CD4-positive, alpha-beta T cell treated with Interleukin-21 for 1 hour (primary cell): Measurements from ENCODE around the gene SIRT5.

ENCODE experiments used
- DNase-seq: peaks from one replicate; pipeline ENCODE4 v3.0.0-alpha.2; 2020

The SIRT5 gene

GRCh38 chr6:13554929-13555333, 19.5 kb upstream of the SIRT5 start:
- DNase-seq = no peak

DNA sequence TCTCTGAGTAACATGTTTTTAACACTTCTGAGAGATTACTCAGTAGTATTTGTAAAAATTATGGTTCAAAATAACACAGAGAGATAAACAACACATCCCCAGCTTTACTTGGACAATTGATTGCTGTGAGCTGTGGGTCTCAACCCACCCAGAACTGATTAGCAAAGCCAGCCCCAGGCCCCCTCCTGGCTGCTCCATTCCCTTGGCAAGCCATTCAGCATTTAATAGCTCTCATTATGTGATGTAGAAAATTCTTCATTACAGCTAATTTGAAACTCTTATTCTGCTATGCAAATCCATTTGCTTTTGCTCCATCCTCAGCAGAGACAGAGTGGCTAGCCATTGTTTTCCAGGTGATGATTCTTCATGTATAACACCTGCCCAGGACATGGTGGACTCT, 16.6 kb upstream of the SIRT5 start:
- no peak for DNase-seq

DNA sequence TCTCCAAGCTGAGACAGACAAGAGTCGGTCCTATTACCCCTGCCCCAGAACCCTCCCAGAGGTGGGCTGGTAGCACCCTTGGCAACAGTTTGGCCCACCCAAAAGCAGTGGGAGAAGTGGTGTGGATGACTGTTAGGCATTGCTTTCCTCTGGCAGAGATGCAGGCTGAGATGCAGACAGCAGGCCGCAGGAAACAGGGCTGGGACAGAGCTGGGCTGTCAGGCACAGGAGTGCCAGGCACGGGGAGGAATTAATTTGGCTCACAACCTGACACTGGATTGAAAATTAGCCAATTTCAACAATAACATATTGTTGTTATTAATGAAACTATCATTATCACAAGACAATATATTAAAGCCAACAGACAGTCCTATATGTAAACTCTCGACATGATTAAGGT, 15.7 kb upstream of the SIRT5 start:
- DNase-seq = no peak

DNA sequence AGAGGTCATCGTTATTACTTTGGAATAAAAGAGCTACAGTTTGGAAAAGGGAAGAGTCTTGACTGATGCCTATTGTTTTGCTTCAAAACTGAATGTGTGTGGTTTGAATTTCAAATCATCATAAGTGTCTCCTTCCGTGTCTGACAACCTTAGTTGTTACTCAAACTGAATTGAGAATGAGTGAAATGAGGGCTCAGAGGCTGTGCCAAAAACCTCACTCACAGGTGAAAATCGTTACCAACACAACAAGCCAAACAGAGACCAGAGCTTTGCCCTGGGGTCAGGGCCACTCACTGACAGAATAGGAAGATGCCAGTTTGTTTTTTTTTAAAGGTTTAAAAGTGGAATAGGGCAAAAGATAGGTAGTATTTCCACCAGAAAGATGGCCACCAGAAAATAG, 15.2 kb upstream of the SIRT5 start:
- no peak for DNase-seq

GRCh38 chr6:13559968-13560650, 14.3 kb upstream of the SIRT5 start:
- no peak for DNase-seq

GRCh38 chr6:13560651-13561044, 13.8 kb upstream of the SIRT5 start:
- no peak for DNase-seq

DNA sequence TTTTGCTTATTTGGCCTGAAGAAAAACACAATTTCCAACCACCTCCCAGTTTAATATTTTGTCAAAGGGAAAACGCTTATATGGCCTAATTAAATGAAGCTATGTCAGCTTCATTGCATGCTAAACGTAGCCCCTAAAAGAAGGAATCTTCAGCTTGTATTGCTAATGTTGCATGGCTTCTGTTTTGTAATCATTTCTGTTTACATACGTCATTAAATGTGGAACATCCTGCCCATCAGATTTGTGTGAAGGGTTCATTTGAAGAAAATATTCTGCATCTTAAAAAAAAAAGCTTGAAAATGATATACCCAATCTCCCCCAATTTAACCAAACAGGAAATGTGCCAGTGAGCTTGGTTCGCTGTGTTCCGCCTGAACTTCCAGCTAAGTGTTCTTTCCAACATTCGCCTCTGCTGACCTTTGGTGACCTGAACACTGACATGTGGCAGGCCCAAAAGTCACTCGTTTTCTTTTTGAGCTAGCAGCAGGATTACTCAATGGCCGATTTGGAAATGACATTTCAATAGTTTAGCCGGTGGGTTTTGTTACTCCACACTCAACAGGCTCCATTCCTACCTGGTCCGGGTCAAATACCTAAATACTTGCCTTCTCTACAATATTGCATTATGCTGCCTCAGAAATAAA, 12.7 kb upstream of the SIRT5 start:
- no peak for DNase-seq

DNA sequence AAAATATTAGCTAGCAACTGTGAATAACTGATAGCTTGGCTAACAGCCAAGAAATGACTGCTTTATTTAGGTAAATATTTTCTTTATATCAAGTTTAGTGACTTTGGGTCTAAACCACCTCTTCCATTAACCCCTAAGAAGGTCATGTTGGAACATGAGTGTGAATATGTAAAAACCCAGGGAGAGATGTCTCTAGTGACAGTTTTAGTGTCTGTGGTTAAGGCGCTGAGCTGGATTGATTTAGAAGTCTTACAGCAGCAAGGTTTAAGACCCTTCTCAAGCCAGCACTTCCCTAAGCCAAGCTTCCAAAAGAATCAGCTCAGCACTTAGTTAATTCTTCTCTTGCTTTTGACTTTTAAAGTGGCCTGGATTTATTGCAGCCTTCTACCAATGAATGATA, 11.4 kb upstream of the SIRT5 start:
- no peak for DNase-seq

DNA sequence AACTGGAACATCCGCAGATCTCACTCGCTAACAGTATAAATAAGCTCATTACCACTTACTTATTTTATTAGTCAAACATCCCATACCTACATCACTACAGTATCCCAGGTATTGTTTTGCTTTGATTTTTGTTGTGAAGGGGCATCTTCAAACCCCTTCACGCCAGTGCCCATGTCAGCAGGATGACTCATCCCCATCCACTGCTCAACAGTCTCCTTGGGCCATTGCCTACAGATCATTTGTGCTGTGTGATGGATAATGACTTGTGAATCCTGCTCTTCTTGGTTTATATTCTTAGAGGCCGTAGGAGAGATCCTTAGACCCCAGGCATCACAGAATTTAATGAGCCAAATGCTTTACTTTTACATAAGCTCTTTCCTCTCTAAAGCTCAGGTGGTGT, 8.5 kb upstream of the SIRT5 start:
- no peak for DNase-seq

DNA sequence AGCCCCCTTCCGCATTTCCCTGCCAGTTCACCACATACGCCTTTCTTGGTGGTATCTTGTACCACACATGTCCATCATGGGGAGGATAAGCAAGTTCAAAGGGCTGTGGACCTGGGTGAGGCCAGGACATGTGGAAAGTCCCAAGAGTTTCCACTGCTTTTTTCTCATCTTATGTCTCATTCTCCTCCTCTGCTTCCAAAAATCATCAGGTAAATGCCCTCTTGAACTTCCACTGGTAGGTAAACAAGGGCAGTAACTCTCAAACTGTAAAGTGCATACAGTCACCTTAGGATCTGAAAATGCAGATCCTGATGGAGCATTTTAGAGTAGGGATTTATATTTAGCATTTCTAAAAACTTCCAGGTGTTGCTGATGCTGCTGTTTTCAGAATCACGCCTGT, 7.9 kb upstream of the SIRT5 start:
- no peak for DNase-seq

DNA sequence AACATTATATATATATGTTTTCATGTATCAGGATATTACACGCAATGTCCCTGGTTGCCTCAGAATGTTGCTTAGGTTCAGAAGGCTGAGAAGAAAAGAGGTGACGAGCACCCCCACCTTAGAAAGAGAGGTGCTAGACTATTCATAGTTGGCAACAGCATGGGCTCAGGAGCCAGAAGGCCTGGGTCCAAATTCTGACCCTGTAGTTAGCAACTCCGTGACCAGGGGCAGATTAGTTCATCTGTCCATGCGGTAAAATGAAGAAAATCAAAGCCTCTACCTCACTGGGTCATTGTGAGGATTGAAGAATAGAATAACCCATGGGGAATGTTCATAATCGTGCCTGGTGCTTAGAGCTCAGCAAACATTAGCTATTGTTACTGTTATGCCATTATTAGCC, 5.4 kb upstream of the SIRT5 start:
- no peak for DNase-seq

- DNase-seq = no peak
Measured at GRCh38 chr6:13572240-13572639, 2.2 kb upstream of the SIRT5 start.

DNA sequence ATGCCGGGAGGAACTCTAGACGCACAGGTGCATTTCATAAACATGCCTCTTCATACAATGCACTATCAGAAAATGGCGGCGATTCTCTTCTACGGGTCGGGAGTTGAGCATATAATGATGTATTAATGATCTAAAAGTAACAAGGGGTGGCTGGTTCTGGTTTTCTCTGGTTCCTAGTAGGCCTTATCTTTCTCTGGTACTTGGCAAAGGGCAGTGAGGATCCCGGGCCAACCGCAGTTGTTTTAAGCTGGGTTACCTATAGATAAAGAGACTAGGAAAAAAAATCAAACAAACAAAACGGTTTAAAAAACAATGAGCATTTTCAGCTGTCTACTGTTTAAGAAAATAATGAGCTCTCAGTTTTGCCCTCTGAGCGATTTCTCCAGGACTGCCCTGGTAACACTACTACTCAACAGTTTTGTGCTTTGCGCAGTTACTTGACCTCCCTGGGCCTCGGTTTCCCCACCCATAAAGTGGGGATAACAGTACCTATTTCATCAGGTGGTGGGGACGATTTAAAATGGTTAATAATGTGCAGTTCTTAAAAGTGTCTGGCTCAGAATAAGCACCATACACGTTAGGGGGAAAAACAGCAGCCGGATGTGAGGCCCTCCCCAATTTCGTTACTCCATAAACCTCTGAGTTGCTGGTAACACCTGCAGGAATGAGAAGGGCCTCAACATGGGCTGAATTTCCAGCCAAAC, 1.3 kb upstream of the SIRT5 start:
- no peak for DNase-seq

- no peak for DNase-seq
Measured at GRCh38 chr6:13573669-13574110, 711 bp upstream of the SIRT5 start.

- peak; percentile 95 for DNase-seq
Measured at GRCh38 chr6:13574149-13574570, 241 bp upstream of the SIRT5 start.

- no peak for DNase-seq
Measured at GRCh38 chr6:13575377-13575775, 975 bp downstream of the SIRT5 start.

DNA sequence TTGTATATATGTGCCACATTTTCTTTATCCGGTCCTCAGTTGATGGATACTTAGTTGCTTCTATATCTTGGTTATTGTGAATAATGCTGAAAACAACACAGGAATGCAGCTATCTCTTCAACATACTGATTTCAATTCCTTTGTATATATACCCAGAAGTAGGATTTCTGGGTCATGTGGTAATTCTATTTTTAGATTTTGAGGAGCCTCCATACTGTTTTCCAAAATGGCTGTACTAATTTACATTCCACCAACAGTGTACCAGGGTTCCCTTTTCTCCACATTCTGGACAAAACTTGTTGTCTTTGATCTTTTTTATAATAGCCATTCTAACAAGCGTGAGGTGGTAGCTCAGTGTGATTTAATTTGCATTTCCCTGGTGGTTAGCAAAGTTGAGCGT, 1.6 kb downstream of the SIRT5 start:
- no peak for DNase-seq

- DNase-seq = no peak
Measured at GRCh38 chr6:13577926-13578325, 3.5 kb downstream of the SIRT5 start.

GRCh38 chr6:13579911-13580310, 5.5 kb downstream of the SIRT5 start:
- DNase-seq = no peak

- DNase-seq = no peak
Measured at GRCh38 chr6:13581700-13582229, 7.4 kb downstream of the SIRT5 start.

- DNase-seq = no peak
Measured at GRCh38 chr6:13586603-13587542, 12.5 kb downstream of the SIRT5 start.

- no peak for DNase-seq
Measured at GRCh38 chr6:13589801-13590200, 15.4 kb downstream of the SIRT5 start.
